Measurements from ENCODE around the gene MYBPC2. TPM values are rescaled to one million over a fixed set of nuclear protein-coding genes. Genes with fewer than 3 reads are reported as not detected.

Gene MYBPC2
- total RNA-seq, 4 donors from 2014 or later = not detected

- H3K4me3 ChIP-seq = peak overlapping the region in 1 of 2 donors; percentile 74
- no peak for ATAC-seq
- peaks cover 25% of the 10 kb centered on the region for H3K27me3 ChIP-seq
- H3K4me1 ChIP-seq = peaks cover 3 to 26% (median 6%) of the 10 kb centered on the region in 3 donors
- no peaks in the 10 kb centered on the region for H3K9me3 ChIP-seq
- 94% methylated on average over 3 of the region's 36 CpGs; no CpG with 5 or more reads in 1 of the 2 donors for WGBS, 2 donors (ENCODE audit: low coverage in 1 of 2)
- H3K27ac ChIP-seq = peak overlapping the region in 2 of 4 donors; percentile 81 to 83
- no peak for TF ChIP-seq EP300 (IDR thresholded peaks at IDR 0.05)
- peaks cover 0 to 4% of the 10 kb centered on the region in 2 donors for H3K36me3 ChIP-seq
Observed at GRCh38 chr19:50512112-50512998, 79.7 kb downstream of the MYBPC2 start.

- no peaks in the 10 kb centered on the region for H3K9me3 ChIP-seq
- H3K36me3 ChIP-seq = peaks cover 0 to 12% of the 10 kb centered on the region in 2 donors
- no peak for TF ChIP-seq POLR2A (IDR thresholded peaks at IDR 0.05)
- TF ChIP-seq EP300 (IDR thresholded peaks at IDR 0.05) = no peak
- TF ChIP-seq CTCF (IDR thresholded peaks at IDR 0.05) = no peak
- no peak for TF ChIP-seq POLR2AphosphoS5 (IDR thresholded peaks at IDR 0.05)
- H3K27me3 ChIP-seq = peaks cover 25% of the 10 kb centered on the region
- no peak for ATAC-seq
- 32 to 48% methylated on average over 4 to 8 of the region's 12 CpGs for WGBS, 2 donors (ENCODE audit: low coverage in 1 of 2)
- H3K4me1 ChIP-seq = peaks cover 3 to 26% (median 6%) of the 10 kb centered on the region in 3 donors
- H3K27ac ChIP-seq = peak overlapping the region in 1 of 4 donors; percentile 37
- no peak overlapping the region for H3K4me3 ChIP-seq
Observed at GRCh38 chr19:50512999-50513745, 80.5 kb downstream of the MYBPC2 start.

- Histone ChIP-seq H3K36me3 (peaks cover 0 to 19% of the 10 kb centered on the region in 2 donors), H3K9me3 (no peaks in the 10 kb centered on the region), H3K27ac (peak within 1 kb of the TSS in 1 of 4 donors; percentile 37), H3K27me3 (peaks cover 25% of the 10 kb centered on the region), H3K4me1 (peaks cover 3 to 26% (median 6%) of the 10 kb centered on the region in 3 donors), H3K4me3 (no peak within 1 kb of the TSS)
- TF ChIP-seq CTCF (IDR thresholded peaks at IDR 0.05) (no peak), POLR2A (IDR thresholded peaks at IDR 0.05) (no peak), POLR2AphosphoS5 (IDR thresholded peaks at IDR 0.05) (no peak), EP300 (IDR thresholded peaks at IDR 0.05) (no peak)
- WGBS, 2 donors (ENCODE audit: low coverage in 1 of 2) = 45 to 54% methylated on average over 8 to 10 of the region's 22 CpGs
- no peak for ATAC-seq
Observed at GRCh38 chr19:50513746-50514345, 81.2 kb downstream of the MYBPC2 start, which contains the start of gene ASPDH. TSS of gene ASPDH (minus strand) at chr19:50513913. CDS start at chr19:50513823, 90 bp downstream.

- H3K36me3 ChIP-seq = peaks cover 0 to 18% of the 10 kb centered on the region in 2 donors
- H3K27ac ChIP-seq = no peak overlapping the region
- no peaks in the 10 kb centered on the region for H3K9me3 ChIP-seq
- 45 to 49% methylated on average over 10 to 22 of the region's 38 CpGs for WGBS, 2 donors (ENCODE audit: low coverage in 1 of 2)
- no peak for TF ChIP-seq CTCF (IDR thresholded peaks at IDR 0.05)
- TF ChIP-seq EP300 (IDR thresholded peaks at IDR 0.05) = no peak
- TF ChIP-seq POLR2A (IDR thresholded peaks at IDR 0.05) = no peak
- TF ChIP-seq POLR2AphosphoS5 (IDR thresholded peaks at IDR 0.05) = no peak
- no peak for ATAC-seq
- peaks cover 30% of the 10 kb centered on the region for H3K27me3 ChIP-seq
- peaks cover 3 to 21% (median 6%) of the 10 kb centered on the region in 3 donors for H3K4me1 ChIP-seq
- H3K4me3 ChIP-seq = no peak overlapping the region
Observed at GRCh38 chr19:50514346-50515167, 81.9 kb downstream of the MYBPC2 start.

All from gastroesophageal sphincter (tissue), 4 donors.